Caco-2 (cell line): ENCODE data around the gene SLC35F5. TPM values are rescaled to one million over a fixed set of nuclear protein-coding genes. Genes with fewer than 3 reads are reported as not detected.

ENCODE experiments used
- BruUV-seq: library from RNA; stranded (reverse); fragments of 400-500 nt; replicated peaks from 2 replicates; lab custom pipeline; 2021; lab: Mats Ljungman, UMichigan
- CTCF ChIA-PET: fragments of 300-600 bp; sonication (Branson Sonifier 250); formaldehyde crosslinking; loops from one replicate; lab custom pipeline; 2022; ENCODE audit warnings: antibody characterized with exemption; lab: Charles Lee
- POLR2A ChIA-PET: fragments of 300-600 bp; sonication (Branson Sonifier 250); formaldehyde crosslinking; loops from one replicate; lab custom pipeline; 2022; ENCODE audit warnings: antibody characterized with exemption; lab: Charles Lee
- DNase-seq, 2 experiments: peaks; one replicate each; pipeline versions ENCODE4 v3.0.0 to v3.0.0-alpha.2; 2020 to 2022
- H3K27me3 ChIP-seq: replicated peaks from 2 replicates; pipeline ENCODE4 v1.6.0; 2011; ENCODE audit warnings: low read length; ENCODE audit not compliant: control insufficient read depth, insufficient read depth
- H3K36me3 ChIP-seq: 2 replicates; pipeline ENCODE4 v1.5.1; 2011; ENCODE audit warnings: low read length; ENCODE audit not compliant: control insufficient read depth, insufficient read depth
- H3K4me1 ChIP-seq: fragments of 250-450 bp; sonication (Bioruptor Pico); 2 replicates; pipeline ENCODE4 v1.5.1; 2020; ENCODE audit warnings: mild to moderate bottlenecking
- H3K4me3 ChIP-seq: 2 replicates; pipeline ENCODE4 v1.5.1; 2011; ENCODE audit warnings: low read depth, mild to moderate bottlenecking, control low read depth, low read length
- H3K9me3 ChIP-seq: fragments of 250-450 bp; sonication (Bioruptor Pico); 2 replicates; pipeline ENCODE4 v1.5.1; 2020; ENCODE audit warnings: mild to moderate bottlenecking, moderate library complexity
- H3K27ac Mint-ChIP-seq: one replicate; pipeline ENCODE4 v1.8.0; 2022; ENCODE audit warnings: mixed read lengths; ENCODE audit not compliant: unreplicated experiment
- H3K27me3 Mint-ChIP-seq: one replicate; pipeline ENCODE4 v1.8.0; 2022; ENCODE audit warnings: mixed read lengths; ENCODE audit not compliant: insufficient read depth, unreplicated experiment
- H3K36me3 Mint-ChIP-seq: one replicate; pipeline ENCODE4 v1.8.0; 2022; ENCODE audit warnings: mild to moderate bottlenecking, mixed read lengths; ENCODE audit not compliant: insufficient read depth, unreplicated experiment
- H3K4me1 Mint-ChIP-seq: one replicate; pipeline ENCODE4 v1.8.0; 2022; ENCODE audit warnings: low read depth, mixed read lengths; ENCODE audit not compliant: unreplicated experiment
- H3K4me3 Mint-ChIP-seq: one replicate; pipeline ENCODE4 v1.8.0; 2022; ENCODE audit warnings: mild to moderate bottlenecking, moderate library complexity, mixed read lengths; ENCODE audit not compliant: unreplicated experiment
- H3K9me3 Mint-ChIP-seq: one replicate; pipeline ENCODE4 v1.8.0; 2022; ENCODE audit warnings: mixed read lengths; ENCODE audit not compliant: unreplicated experiment
- CTCF ChIP-seq, 2 experiments: fragments of 200-600 bp in 1 of 2; IDR thresholded peaks; 1 replicate in 1 of 2; 2 replicates in 1 of 2; pipeline versions ENCODE4 v1.5.1 to v1.8.0; 2011 to 2022; ENCODE audit warnings: antibody characterized with exemption in 1 of 2, control low read depth in 1 of 2, inconsistent platforms in 1 of 2, low read depth in 1 of 2, low read length in 1 of 2, mild to moderate bottlenecking in 1 of 2, moderate library complexity in 1 of 2; ENCODE audit not compliant: insufficient read depth in 1 of 2, severe bottlenecking in 1 of 2, unreplicated experiment in 1 of 2
- intact Hi-C: fragments of 100-400 bp; cut with micrococcal nuclease; formaldehyde crosslinking; loops from one replicate; pipeline ENCODE4 v1.10.0; 2022; ENCODE audit not compliant: unreplicated experiment
- total RNA-seq: library from RNA; stranded (reverse); gene quantifications from 2 replicates; pipeline ENCODE4 v1.2.3, GENCODE V29; 2022

Gene SLC35F5
- total RNA-seq, 1 experiment from 2014 or later: 149 TPM

- Mint-ChIP-seq H3K4me1 (peaks cover 6% of the 10 kb centered on the region), H3K4me3 (no peak overlapping the region), H3K27ac (no peak overlapping the region), H3K36me3 (no peaks in the 10 kb centered on the region), H3K9me3 (no peaks in the 10 kb centered on the region), H3K27me3 (no peaks in the 10 kb centered on the region)
- TF ChIP-seq CTCF (IDR thresholded peaks at IDR 0.05; ENCODE audit: insufficient read depth in 1 of 2, low read depth in 1 of 2, low read length in 1 of 2, severe bottlenecking in 1 of 2, unreplicated experiment in 1 of 2): no peak
- Histone ChIP-seq H3K4me3 (no peak overlapping the region), H3K4me1 (no peaks in the 10 kb centered on the region), H3K27me3 (no peaks in the 10 kb centered on the region), H3K9me3 (no peaks in the 10 kb centered on the region), H3K36me3 (no peaks in the 10 kb centered on the region)
- POLR2A ChIA-PET: no interaction called here
- DNase-seq: peak in 1 of 2 experiments; percentile 30
- BruUV-seq: no TSS peak
- CTCF ChIA-PET: interaction anchor here (0.7 kb wide), 1 partner anchor 1167 kb away, joined by 6 read pairs; no protein-coding TSS in a partner anchor
- intact Hi-C loops: no loop called here
Measured at GRCh38 chr2:113770929-113771328, 14.5 kb upstream of the SLC35F5 start.

- POLR2A ChIA-PET: interaction anchor here (0.6 to 1.0 kb wide), 3 partner anchors 11 to 119 kb away, joined by 3 to 9 read pairs (median 6); partner anchors contain the start of gene SLC35F5
- TF ChIP-seq CTCF (IDR thresholded peaks at IDR 0.05; ENCODE audit: insufficient read depth in 1 of 2, low read depth in 1 of 2, low read length in 1 of 2, severe bottlenecking in 1 of 2, unreplicated experiment in 1 of 2): no peak
- no TSS peak for BruUV-seq
Measured at GRCh38 chr2:113769555-113769954, 13.1 kb upstream of the SLC35F5 start.

GRCh38 chr2:113768770-113769169, 12.3 kb upstream of the SLC35F5 start:
- intact Hi-C loops: loop anchor here (1.0 kb wide), 1 partner anchor 50 kb away; no protein-coding TSS in a partner anchor
- Mint-ChIP-seq H3K27me3 (no peaks in the 10 kb centered on the region), H3K27ac (no peak overlapping the region), H3K9me3 (peaks cover 13% of the 10 kb centered on the region), H3K4me3 (no peak overlapping the region), H3K36me3 (no peaks in the 10 kb centered on the region), H3K4me1 (peaks cover 6% of the 10 kb centered on the region)
- Histone ChIP-seq H3K27me3 (no peaks in the 10 kb centered on the region), H3K4me3 (no peak overlapping the region), H3K4me1 (no peaks in the 10 kb centered on the region), H3K36me3 (no peaks in the 10 kb centered on the region), H3K9me3 (peaks cover 8% of the 10 kb centered on the region)
- ChIA-PET CTCF (interaction anchor here (1.2 kb wide), 1 partner anchor 12 kb away, joined by 4 read pairs; no protein-coding TSS in a partner anchor), POLR2A (no interaction called here)
- no peak for TF ChIP-seq CTCF (IDR thresholded peaks at IDR 0.05; ENCODE audit: insufficient read depth in 1 of 2, low read depth in 1 of 2, low read length in 1 of 2, severe bottlenecking in 1 of 2, unreplicated experiment in 1 of 2)
- DNase-seq: no peak
- no TSS peak for BruUV-seq

More at GRCh38 chr2:113769555-113769954, 13.1 kb upstream of the SLC35F5 start:
- H3K27me3 Mint-ChIP-seq: no peaks in the 10 kb centered on the region
- no peak overlapping the region for H3K4me3 Mint-ChIP-seq
- peaks cover 13% of the 10 kb centered on the region for H3K9me3 Mint-ChIP-seq
- no peak overlapping the region for H3K4me3 ChIP-seq
- peaks cover 3% of the 10 kb centered on the region for H3K9me3 ChIP-seq
- intact Hi-C loops: loop anchor here (1.0 kb wide), 1 partner anchor 49 kb away; no protein-coding TSS in a partner anchor
- H3K4me1 ChIP-seq: no peaks in the 10 kb centered on the region
- H3K36me3 ChIP-seq: no peaks in the 10 kb centered on the region
- H3K27me3 ChIP-seq: no peaks in the 10 kb centered on the region
- CTCF ChIA-PET: interaction anchor here (0.7 to 1.2 kb wide), 2 partner anchors 13 to 782 kb away, joined by 3 to 4 read pairs; no protein-coding TSS in a partner anchor
- peaks cover 6% of the 10 kb centered on the region for H3K4me1 Mint-ChIP-seq
- no peaks in the 10 kb centered on the region for H3K36me3 Mint-ChIP-seq
- DNase-seq: peak; percentile 53 to 60
- H3K27ac Mint-ChIP-seq: no peak overlapping the region
